HepG2 (cell line): ENCODE data around the gene ZDHHC8. TPM values are rescaled to one million over a fixed set of nuclear protein-coding genes. Genes with fewer than 3 reads are reported as not detected.
A peak's percentile ranks its signal among the peaks of the same experiment; 100 is the strongest.

ENCODE experiments used
- AHDC1 ChIP-seq: sonication (generic); formaldehyde crosslinking; IDR thresholded peaks from 2 replicates; pipeline ENCODE4 v1.5.1; 2020; ENCODE audit warnings: mild to moderate bottlenecking, missing genetic modification reagents, borderline replicate concordance
- ATAD3A ChIP-seq: sonication (generic); formaldehyde crosslinking; IDR thresholded peaks from 2 replicates; pipeline ENCODE4 v1.4.0; 2020; ENCODE audit warnings: missing genetic modification reagents
- ELF4 ChIP-seq: sonication (generic); formaldehyde crosslinking; IDR thresholded peaks from 2 replicates; pipeline ENCODE4 v1.5.0; 2020; ENCODE audit warnings: missing genetic modification reagents, mild to moderate bottlenecking, moderate library complexity, borderline replicate concordance
- GATA4 ChIP-seq: sonication (generic); IDR thresholded peaks from 2 replicates; pipeline ENCODE4 v1.6.1; 2016; ENCODE audit warnings: antibody characterized with exemption, low read depth, borderline replicate concordance
- GMEB1 ChIP-seq: sonication (generic); formaldehyde crosslinking; IDR thresholded peaks from 2 replicates; pipeline ENCODE4 v1.5.1; 2020; ENCODE audit warnings: missing genetic modification reagents, mild to moderate bottlenecking, borderline replicate concordance
- GZF1 ChIP-seq: sonication (generic); formaldehyde crosslinking; IDR thresholded peaks from 2 replicates; pipeline ENCODE4 v1.5.1; 2020; ENCODE audit warnings: mild to moderate bottlenecking, missing genetic modification reagents
- HNF4G ChIP-seq, 2 experiments: sonication (generic) in 1 of 2; formaldehyde crosslinking in 1 of 2; IDR thresholded peaks; 2 replicates each; pipeline versions ENCODE4 v1.4.0 to v1.6.1; 2011 to 2020; ENCODE audit warnings: borderline replicate concordance in 2 of 2, low read depth in 2 of 2, mild to moderate bottlenecking in 2 of 2, low read length in 1 of 2, missing genetic modification reagents in 1 of 2, moderate library complexity in 1 of 2
- PLSCR1 ChIP-seq: sonication (generic); formaldehyde crosslinking; IDR thresholded peaks from 2 replicates; pipeline ENCODE4 v1.5.0; 2020; ENCODE audit warnings: missing genetic modification reagents, mild to moderate bottlenecking, borderline replicate concordance
- THAP7 ChIP-seq: sonication (generic); formaldehyde crosslinking; IDR thresholded peaks from 2 replicates; pipeline ENCODE4 v1.8.1; 2023; ENCODE audit warnings: mild to moderate bottlenecking, missing genetic modification reagents
- USF2 ChIP-seq, 2 experiments: sonication (generic) in 1 of 2; formaldehyde crosslinking in 1 of 2; IDR thresholded peaks; 2 replicates each; pipeline versions ENCODE4 v1.5.1 to v1.6.1; 2011 to 2020; ENCODE audit warnings: borderline replicate concordance in 1 of 2, low read depth in 1 of 2, low read length in 1 of 2, mild to moderate bottlenecking in 1 of 2, missing genetic modification reagents in 1 of 2, moderate library complexity in 1 of 2
- ZFP82 ChIP-seq: sonication (generic); formaldehyde crosslinking; IDR thresholded peaks from 2 replicates; pipeline ENCODE4 v1.5.1; 2020; ENCODE audit warnings: mild to moderate bottlenecking, missing genetic modification reagents, borderline replicate concordance
- ZFX ChIP-seq: sonication (generic); formaldehyde crosslinking; IDR thresholded peaks from 2 replicates; pipeline ENCODE4 v1.4.0; 2020; ENCODE audit warnings: mild to moderate bottlenecking, low read depth, missing genetic modification reagents, moderate library complexity
- ZNF333 ChIP-seq: sonication (generic); formaldehyde crosslinking; IDR thresholded peaks from 2 replicates; pipeline ENCODE4 v1.4.0; 2020; ENCODE audit warnings: mild to moderate bottlenecking, missing genetic modification reagents, borderline replicate concordance
- ZNF746 ChIP-seq: sonication (generic); formaldehyde crosslinking; IDR thresholded peaks from 2 replicates; pipeline ENCODE4 v1.8.0; 2022; ENCODE audit warnings: mild to moderate bottlenecking, missing genetic modification reagents
- polyA plus RNA-seq, 8 experiments: library from polyadenylated mRNA; depleted of rRNA in 3 of 8; stranded (reverse) in 7 of 8; unstranded in 1 of 8; fragments of >200 nt; fragmentation: Illumina TruSeq in 4 of 8; extraction: Trizol in 4 of 8; gene quantifications; 2 replicates each; pipeline versions ENCODE4 v1.2.1 to v1.2.3, GENCODE V29; 2011 to 2016; ENCODE audit warnings: low read depth in 4 of 8, missing spikeins in 1 of 8, mixed read lengths in 1 of 8; ENCODE audit not compliant: insufficient read depth in 1 of 8
- total RNA-seq, 5 experiments: library from RNA; depleted of rRNA; stranded (reverse); fragments of >200 nt; fragmentation: Illumina TruSeq; extraction: Trizol; gene quantifications; 2 replicates each; pipeline ENCODE4 v1.2.3, GENCODE V29; 2016; ENCODE audit warnings: low read depth in 1 of 5

Gene ZDHHC8
- total and polyA plus RNA-seq, 2 of the 13 experiments (the other 11 are each of a cell fraction or from before 2014, with no cell fraction given), result 7.5 to 21.3 TPM

GRCh38 chr22:20116951-20117632 lies 14.5 kb upstream of the ZDHHC8 start, which contains the start of gene TRMT2A (continued):
- TF ChIP-seq GMEB1 (CRISPR knock-in tag), result peak; percentile 96
- TF ChIP-seq THAP7 (CRISPR knock-in tag), result peak; percentile 95
- no peak for TF ChIP-seq PLSCR1 (CRISPR knock-in tag)
- peak; percentile 81; the same call in 1 of the 2 replicates for TF ChIP-seq ZNF746 (CRISPR knock-in tag)
- peak; percentile 83 for TF ChIP-seq ZFX (CRISPR knock-in tag)
- TF ChIP-seq HNF4G (IDR thresholded peaks at IDR 0.05; ENCODE audit: borderline replicate concordance, low read depth, low read length), result peak; percentile 87
- TF ChIP-seq HNF4G (CRISPR knock-in tag; IDR thresholded peaks at IDR 0.05; ENCODE audit: borderline replicate concordance, low read depth), result peak; percentile 66; the same call in 1 of the 2 replicates
- no peak for TF ChIP-seq GATA4
- no peak for TF ChIP-seq ZNF333 (CRISPR knock-in tag)
- no peak; the same call in 1 of the 2 replicates for TF ChIP-seq USF2 (IDR thresholded peaks at IDR 0.05; ENCODE audit: low read depth, low read length)
- TF ChIP-seq USF2 (CRISPR knock-in tag; IDR thresholded peaks at IDR 0.05; ENCODE audit: borderline replicate concordance), result 0 out of 2 replicates have a peak, but pooled peaks have one; percentile 26
- TF ChIP-seq ATAD3A, result no peak
- TF ChIP-seq AHDC1 (CRISPR knock-in tag), result peak; percentile 47; the same call in 1 of the 2 replicates
- no peak for TF ChIP-seq GZF1 (CRISPR knock-in tag)
- 0 out of 2 replicates have a peak, but pooled peaks have one; percentile 65 for TF ChIP-seq ZFP82 (CRISPR knock-in tag)
- peak; percentile 73; the same call in 1 of the 2 replicates for TF ChIP-seq ELF4 (CRISPR knock-in tag)
